K562 (cell line): ENCODE measurements around the gene PIM3. TPM values are rescaled to one million over a fixed set of nuclear protein-coding genes. Genes with fewer than 3 reads are reported as not detected.

ENCODE experiments used
- ATAC-seq: fragments of 200-7000 bp; cut with Tn5 transposase; 3 replicates; pipeline ENCODE4 v1.9.1; 2020; ENCODE audit warnings: moderate library complexity
- BruUV-seq: library from RNA; stranded (reverse); fragments of 400-500 nt; replicated peaks from 2 replicates; lab custom pipeline; 2021; lab: Mats Ljungman, UMichigan
- CTCF ChIA-PET: fragments of 300-600 bp; formaldehyde crosslinking; extraction: SDS; loops from one replicate; lab custom pipeline; 2021; ENCODE audit warnings: low intra/inter-chr PET ratio; lab: Yijun Ruan, JAX
- POLR2A ChIA-PET: fragments of 300-600, 350-650 bp; sonication (Branson Sonifier 250); formaldehyde crosslinking; extraction: SDS; loops from one replicate; lab custom pipeline; 2021; ENCODE audit warnings: antibody characterized with exemption, inconsistent platforms; lab: Yijun Ruan, JAX
- DNase-seq, 4 experiments: peaks; one replicate each; pipeline versions ENCODE4 v3.0.0 to v3.0.0-alpha.2; 2011 to 2018; ENCODE audit warnings: low spot score in 3 of 4, mixed read lengths in 3 of 4; ENCODE audit errors: extremely low read depth in 1 of 4
- FAIRE-seq: peaks from 2 replicates; lab custom pipeline; 2011; peaks lifted over from hg19 to GRCh38; lab: Jason Lieb, UNC
- H2AFZ ChIP-seq: 2 replicates; pipeline ENCODE4 v1.6.0; 2011; ENCODE audit warnings: low read depth, low read length, control low read depth, inconsistent platforms
- H3K27ac ChIP-seq: fragments of 200-600 bp; 3 replicates; pipeline ENCODE4 v1.8.0; 2011; ENCODE audit warnings: low read depth, mild to moderate bottlenecking, control low read depth, inconsistent platforms, low read length, moderate library complexity, mixed read lengths; ENCODE audit errors: extremely low read depth
- H3K27me3 ChIP-seq, 2 experiments: fragments of 300-600 bp in 1 of 2; 2 replicates in 1 of 2; 3 replicates in 1 of 2; pipeline versions ENCODE4 v1.6.0 to v1.8.0; 2011; ENCODE audit warnings: inconsistent platforms in 2 of 2, low read length in 2 of 2, mild to moderate bottlenecking in 1 of 2, mixed read lengths in 1 of 2, moderate library complexity in 1 of 2; ENCODE audit not compliant: control insufficient read depth in 2 of 2, insufficient read depth in 2 of 2
- H3K36me3 ChIP-seq: fragments of 300-600 bp; 3 replicates; pipeline ENCODE4 v1.8.0; 2011; ENCODE audit warnings: mild to moderate bottlenecking, low read length, inconsistent platforms; ENCODE audit not compliant: control insufficient read depth, insufficient read depth
- H3K4me1 ChIP-seq, 2 experiments: fragments of 200-600 bp in 1 of 2; replicated peaks in 1 of 2; 2 replicates in 1 of 2; 3 replicates in 1 of 2; pipeline versions ENCODE4 v1.5.1 to v1.8.0; 2011; ENCODE audit warnings: inconsistent platforms in 2 of 2, low read length in 2 of 2, mild to moderate bottlenecking in 1 of 2, mixed read lengths in 1 of 2, moderate library complexity in 1 of 2; ENCODE audit not compliant: control insufficient read depth in 2 of 2, insufficient read depth in 2 of 2
- H3K4me2 ChIP-seq: 2 replicates; pipeline ENCODE4 v1.6.1; 2011; ENCODE audit warnings: low read length, control low read depth, inconsistent platforms, mixed read lengths; ENCODE audit not compliant: insufficient read depth
- H3K4me3 ChIP-seq: fragments of 200-600 bp; sonication (generic), shearing (Covaris generic); 2 replicates; pipeline ENCODE4 v1.5.1; 2016; ENCODE audit warnings: control low read depth, inconsistent platforms
- H3K79me2 ChIP-seq: fragments of 200-600 bp; 3 replicates; pipeline ENCODE4 v1.8.0; 2011; ENCODE audit warnings: low read length, inconsistent platforms; ENCODE audit not compliant: control insufficient read depth, insufficient read depth
- H3K9ac ChIP-seq, 2 experiments: 2 replicates each; pipeline versions ENCODE4 v1.6.0 to v1.6.1; 2011; ENCODE audit warnings: low read depth in 2 of 2, low read length in 2 of 2, control low read depth in 1 of 2, inconsistent platforms in 1 of 2, mild to moderate bottlenecking in 1 of 2, mixed read lengths in 1 of 2; ENCODE audit not compliant: insufficient read depth in 1 of 2
- H3K9me1 ChIP-seq: one replicate; pipeline ENCODE4 v1.6.0; 2011; ENCODE audit warnings: inconsistent platforms, mild to moderate bottlenecking, low read length, moderate library complexity; ENCODE audit not compliant: control insufficient read depth, insufficient read depth
- H3K9me3 ChIP-seq: replicated peaks from 2 replicates; pipeline ENCODE4 v1.5.1; 2011; ENCODE audit warnings: low read depth, low read length, inconsistent platforms; ENCODE audit not compliant: control insufficient read depth, insufficient read depth
- H4K20me1 ChIP-seq: replicated peaks from 2 replicates; pipeline ENCODE4 v1.6.1; 2011; ENCODE audit warnings: low read length, inconsistent platforms, mixed read lengths; ENCODE audit not compliant: control insufficient read depth, insufficient read depth
- AFF4 ChIP-seq: sonication (generic); formaldehyde crosslinking; IDR thresholded peaks from 2 replicates; pipeline ENCODE4 v1.8.0; 2023; ENCODE audit warnings: mild to moderate bottlenecking, missing genetic modification reagents
- GTF3C2 ChIP-seq: IDR thresholded peaks from 3 replicates; pipeline ENCODE4 v1.6.1; 2011; ENCODE audit warnings: borderline replicate concordance, mild to moderate bottlenecking, moderate library complexity; ENCODE audit not compliant: insufficient read length; ENCODE audit errors: extremely low read depth
- SMAD1 ChIP-seq: fragments of 150-350 bp; IDR thresholded peaks from 2 replicates; pipeline ENCODE4 v1.6.1; 2014; ENCODE audit warnings: low read length, low read depth; ENCODE audit not compliant: partially characterized antibody
- YBX1 ChIP-seq: fragments of 450-650 bp; IDR thresholded peaks from 2 replicates; pipeline ENCODE4 v1.7.1; 2016; ENCODE audit warnings: mild to moderate bottlenecking
- ZNF253 ChIP-seq: fragments of 250-450 bp; sonication (Bioruptor Pico); conservative IDR thresholded peaks from 2 replicates; pipeline ENCODE4 v1.6.1; 2021; ENCODE audit warnings: mild to moderate bottlenecking
- WGBS: fragments of 100-300 bp; shearing (Covaris generic); methylation state at CpG from one replicate; pipeline ENCODE4 v1.1.6; 2016; ENCODE audit warnings: low coverage, mixed read lengths; ENCODE audit not compliant: insufficient coverage; ENCODE audit errors: missing lambda C conversion rate; 5-methylcytosine and 5-hydroxymethylcytosine counted together
- in situ Hi-C: fragments of 300-500 bp; cut with MboI; formaldehyde crosslinking; loops from 4 replicates; pipeline ENCODE4 v1.15.0; 2018; ENCODE audit warnings: inconsistent platforms, mixed read lengths
- intact Hi-C: fragments of 100-400 bp; cut with micrococcal nuclease; formaldehyde crosslinking; loops from 2 replicates; pipeline ENCODE4 v1.14.2; 2022
- polyA plus RNA-seq, 8 experiments: library from polyadenylated mRNA; depleted of rRNA in 4 of 8; stranded (reverse) in 5 of 8; unstranded in 3 of 8; fragments of >200 nt; fragmentation: Nextera tagmentation in 2 of 8; fragmentation: Illumina TruSeq in 1 of 8; extraction: Ambion mirVana in 2 of 8; extraction: Trizol in 1 of 8; gene quantifications; 2 replicates each; pipeline versions ENCODE4 v1.2.1 to v1.2.3, GENCODE V29; 2011 to 2014; ENCODE audit warnings: inconsistent platforms in 1 of 8, missing spikeins in 1 of 8
- total RNA-seq, 7 experiments: library from RNA; depleted of rRNA in 6 of 7; stranded (reverse); fragments of >200 nt in 6 of 7; fragmentation: Illumina TruSeq in 2 of 7; extraction: Trizol in 2 of 7; gene quantifications; 2 replicates each; pipeline versions ENCODE4 v1.2.1 to v1.2.3, GENCODE V29; 2011 to 2021; ENCODE audit warnings: low replicate concordance in 1 of 7

The PIM3 gene
- total and polyA plus RNA-seq, 9 of the 15 experiments (the other 6 are each of a cell fraction or from before 2014, with no cell fraction given) = 0.24 to 40.5 (median 5.3) TPM

- no peak for TF ChIP-seq AFF4 (CRISPR knock-in tag)
Measured at GRCh38 chr22:50009251-50009650, 48.7 kb downstream of the PIM3 start (continued).

GRCh38 chr22:50009765-50010675, 49.4 kb downstream of the PIM3 start:
- 33% methylated on average over 17 of the region's 46 CpGs for WGBS
- H3K9ac ChIP-seq = no peak overlapping the region
- H3K4me1 ChIP-seq = peaks cover 0 to 54% of the 10 kb centered on the region in 2 experiments; a peak in 3 of 5 replicates
- TF ChIP-seq ZNF253 (CRISPR knock-in tag) (no peak), YBX1 (no peak), GTF3C2 (no peak), SMAD1 (no peak)
- ChIA-PET CTCF (interaction anchor here (1.1 kb wide), 1 partner anchor 79 kb away, joined by 3 read pairs; no protein-coding TSS in a partner anchor), POLR2A (interaction anchor here (0.6 kb wide), 1 partner anchor 9 kb away, joined by 3 read pairs; no protein-coding TSS in a partner anchor)
- DNase-seq (no peak), ATAC-seq (no peak), FAIRE-seq (no peak)
- in situ Hi-C loops (no loop called here), intact Hi-C loops (no loop called here)
- BruUV-seq = no TSS peak
- no peak overlapping the region for H3K27ac ChIP-seq
- no peak overlapping the region for H3K4me2 ChIP-seq
- H3K4me3 ChIP-seq = no peak overlapping the region
- H3K36me3 ChIP-seq = no peaks in the 10 kb centered on the region
- H3K9me3 ChIP-seq = no peaks in the 10 kb centered on the region
- H4K20me1 ChIP-seq = peaks cover 4% of the 10 kb centered on the region; the same call in 1 of the 2 replicates
- peaks cover 0 to 22% of the 10 kb centered on the region in 2 experiments; a peak in 2 of 5 replicates for H3K27me3 ChIP-seq
- no peaks in the 10 kb centered on the region for H3K79me2 ChIP-seq
- no peak overlapping the region for H2AFZ ChIP-seq
- no peaks in the 10 kb centered on the region for H3K9me1 ChIP-seq
